ENCODE results near the gene CPT1B.

CPT1B gene

DNA sequence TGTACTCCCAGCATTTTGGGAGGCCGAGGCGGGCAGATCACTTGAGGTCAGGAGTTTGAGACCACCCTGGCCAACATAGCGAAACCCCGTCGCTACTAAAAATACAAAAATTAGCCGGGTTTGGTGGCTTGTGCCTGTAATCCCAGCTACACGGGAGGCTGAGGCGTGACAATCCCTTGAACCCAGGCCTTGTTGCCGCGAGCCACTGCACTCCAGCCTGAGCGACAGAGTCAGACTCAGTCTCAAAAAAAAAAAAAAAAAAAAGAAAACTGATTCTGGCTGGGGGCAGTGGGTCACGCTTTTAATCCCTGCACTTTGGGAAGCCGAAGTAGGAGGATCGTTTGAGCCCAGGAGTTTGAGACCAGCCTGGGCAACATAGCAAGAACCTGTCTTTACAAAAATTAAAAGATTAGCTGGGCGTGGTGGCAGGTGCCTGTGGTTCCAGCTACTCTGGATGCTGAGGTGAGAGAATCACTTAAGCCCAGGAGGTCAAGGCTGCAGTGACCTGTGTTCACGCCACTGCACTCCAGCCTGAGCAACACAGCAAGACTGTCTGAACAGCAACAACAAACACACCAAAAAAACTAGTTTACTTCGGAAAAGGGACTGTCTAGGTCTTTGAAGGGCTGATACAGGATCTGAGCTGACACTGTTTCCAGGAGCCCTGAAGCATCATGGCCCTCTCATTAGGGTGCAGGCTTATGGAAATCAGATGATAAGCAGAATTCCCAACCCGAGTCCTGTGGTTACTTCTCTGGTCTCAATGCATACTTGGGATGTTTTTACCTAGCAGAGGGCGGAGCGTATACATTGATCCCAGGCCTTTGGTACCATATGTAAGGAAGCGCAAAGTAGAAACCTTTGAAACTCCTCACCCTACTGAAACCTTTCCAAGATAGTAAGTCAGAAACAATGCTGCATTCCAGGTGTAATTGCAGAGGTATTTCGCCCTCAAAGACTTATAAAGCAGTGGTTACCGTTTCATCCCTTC lies 6.2 kb upstream of the CPT1B start:
- DNase-seq, result no peak

DNA sequence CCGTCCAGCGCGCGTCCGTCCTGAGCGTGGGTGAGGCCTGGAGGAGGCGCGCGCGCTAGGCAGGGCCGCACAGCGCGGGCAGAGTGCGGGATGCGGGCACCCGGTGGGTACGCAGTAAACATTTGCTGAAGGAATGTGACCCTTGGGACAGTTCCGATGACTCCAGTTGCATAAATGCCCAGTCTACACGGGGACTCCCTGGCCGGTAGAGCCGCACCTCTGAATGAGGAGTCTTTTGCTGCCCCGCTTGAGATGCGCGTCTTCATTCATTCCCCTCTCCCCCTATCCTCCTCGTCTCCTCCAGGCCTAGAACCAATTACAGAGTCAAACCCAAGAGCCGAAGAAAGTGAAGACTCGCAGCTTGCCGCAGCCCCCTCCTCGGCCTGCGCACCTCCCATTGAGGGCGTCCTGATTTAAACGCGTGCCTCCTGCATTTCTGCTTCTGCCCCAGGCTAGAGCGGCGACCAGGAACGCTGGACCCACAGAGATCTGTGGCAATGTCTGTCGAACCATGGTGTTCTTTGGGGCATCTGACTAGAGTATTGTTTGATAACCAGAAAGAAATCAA lies 5.2 kb upstream of the CPT1B start:
- DNase-seq, result no peak

- peak; percentile 87 for DNase-seq
Measured at GRCh38 chr22:50582493-50583293, 4.5 kb upstream of the CPT1B start, which contains the start of gene CHKB. CHKB (minus strand) TSS chr22:50582849; CDS start chr22:50582781, 68 bp downstream.

GRCh38 chr22:50581950-50582492 lies 3.8 kb upstream of the CPT1B start:
- DNase-seq, result no peak

DNA sequence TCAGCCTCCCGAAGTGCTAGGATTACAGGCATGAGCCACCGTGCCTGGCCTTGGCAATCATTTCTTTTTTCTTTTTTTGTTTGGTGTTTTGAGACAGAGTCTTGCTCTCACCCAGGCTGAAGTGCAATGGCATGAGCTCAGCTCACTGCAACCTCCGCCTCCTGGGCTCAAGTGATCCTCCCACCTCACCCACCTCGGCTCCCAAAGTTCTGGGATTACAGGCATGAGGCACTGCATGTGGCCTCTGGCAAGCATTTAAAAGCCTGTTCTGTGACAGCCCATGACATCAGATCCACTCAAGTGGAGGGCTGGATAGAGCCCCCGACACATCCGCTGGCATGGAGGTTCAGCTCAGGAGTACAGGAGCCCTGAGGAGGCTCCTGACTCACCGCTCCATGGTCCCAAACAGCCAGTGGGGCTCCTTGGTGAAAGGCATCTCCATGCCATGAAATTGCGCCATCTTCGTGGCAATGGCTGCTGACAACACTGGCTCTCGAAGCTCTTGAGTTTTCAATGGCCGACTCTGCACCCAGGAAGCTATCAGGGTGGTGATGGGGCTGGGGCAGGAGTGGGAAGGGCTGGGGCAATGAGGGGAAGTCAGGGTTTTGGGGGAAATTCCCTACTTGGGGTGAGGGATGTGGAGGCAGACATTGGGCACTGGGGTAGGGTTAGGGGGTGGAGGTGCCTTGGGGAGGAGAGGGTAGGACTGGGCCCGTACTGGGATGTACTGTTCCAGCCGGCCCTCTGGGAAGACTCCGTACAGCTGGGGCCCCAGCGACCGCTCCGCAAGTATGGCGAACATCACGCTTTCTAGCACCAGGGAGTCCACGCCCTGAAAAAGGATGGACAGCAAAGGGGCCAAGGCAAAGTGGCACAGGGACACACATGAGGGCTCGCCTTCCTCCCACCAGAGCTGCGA lies 3.1 kb upstream of the CPT1B start:
- DNase-seq, result no peak

DNA sequence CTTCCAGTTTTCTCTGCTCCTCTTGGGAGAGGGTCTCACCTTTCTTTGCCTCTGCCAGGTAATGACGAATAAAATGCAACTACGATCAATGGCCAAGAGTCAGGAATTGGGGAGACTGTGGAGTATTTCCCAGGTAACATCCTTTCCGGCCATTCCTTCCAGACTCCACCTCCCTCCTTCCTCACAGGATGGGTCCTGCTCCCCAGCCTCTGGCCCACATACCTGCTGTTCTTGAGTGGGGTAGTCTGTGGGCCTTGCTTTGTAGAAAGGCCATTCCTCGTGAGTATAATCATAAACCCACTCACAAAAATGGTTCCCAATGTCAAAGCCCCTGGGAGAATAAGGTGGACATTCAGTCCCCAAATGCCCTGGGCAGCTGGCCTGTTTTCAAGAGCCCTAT lies 1.5 kb upstream of the CPT1B start:
- no peak for DNase-seq

- no peak for DNase-seq
Measured at GRCh38 chr22:50578776-50579310, 616 bp upstream of the CPT1B start.

- DNase-seq, result no peak
Measured at GRCh38 chr22:50577697-50577986, 585 bp downstream of the CPT1B start.

DNA sequence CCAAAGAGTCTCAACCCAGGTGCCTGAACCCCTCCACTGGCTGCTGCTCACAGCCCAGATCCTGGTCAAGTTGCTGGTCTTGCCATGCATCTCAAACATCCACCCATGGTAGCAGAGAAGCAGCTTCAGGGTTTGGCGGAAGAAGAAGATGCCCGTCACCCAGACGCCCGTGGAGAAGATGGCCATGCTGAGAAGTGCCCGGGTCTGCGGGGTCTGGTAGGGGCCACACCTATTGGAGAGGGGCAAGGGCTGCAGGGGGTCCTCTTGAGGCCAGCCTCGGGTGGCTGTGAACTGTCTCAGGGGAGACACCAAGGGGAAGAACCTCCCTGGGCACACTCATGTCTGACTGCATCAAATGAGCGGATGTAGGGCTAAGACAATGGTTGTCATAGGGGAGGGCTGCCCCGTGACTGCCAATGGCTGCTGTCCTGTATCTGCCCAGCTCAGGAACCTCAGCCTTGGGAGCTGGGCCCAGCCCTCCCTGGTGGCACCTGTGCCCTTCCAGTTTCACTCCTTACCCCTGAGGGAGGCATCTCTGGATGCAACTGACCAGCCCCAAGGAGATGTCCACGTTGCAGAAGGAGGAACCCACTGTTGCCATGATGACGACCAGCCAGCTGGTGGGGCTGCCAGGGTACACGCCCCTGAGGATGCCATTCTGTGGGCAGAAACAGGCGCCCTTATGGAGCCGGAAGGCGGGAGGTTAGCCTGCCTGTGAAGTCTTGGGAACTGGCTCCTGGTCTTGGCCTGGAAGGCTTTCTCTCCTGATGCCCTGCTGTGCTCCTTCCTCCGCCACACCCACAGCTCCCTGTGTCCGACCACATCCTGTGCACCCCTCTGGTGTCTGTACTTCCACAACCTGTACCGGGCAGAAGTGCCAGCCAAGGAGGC lies 1.2 kb downstream of the CPT1B start:
- DNase-seq, result no peak

GRCh38 chr22:50576070-50576469 lies 2.2 kb downstream of the CPT1B start:
- DNase-seq, result no peak

- DNase-seq, result no peak
Measured at GRCh38 chr22:50575426-50575941, 2.7 kb downstream of the CPT1B start.

GRCh38 chr22:50574383-50574755 lies 3.9 kb downstream of the CPT1B start:
- DNase-seq, result no peak

DNA sequence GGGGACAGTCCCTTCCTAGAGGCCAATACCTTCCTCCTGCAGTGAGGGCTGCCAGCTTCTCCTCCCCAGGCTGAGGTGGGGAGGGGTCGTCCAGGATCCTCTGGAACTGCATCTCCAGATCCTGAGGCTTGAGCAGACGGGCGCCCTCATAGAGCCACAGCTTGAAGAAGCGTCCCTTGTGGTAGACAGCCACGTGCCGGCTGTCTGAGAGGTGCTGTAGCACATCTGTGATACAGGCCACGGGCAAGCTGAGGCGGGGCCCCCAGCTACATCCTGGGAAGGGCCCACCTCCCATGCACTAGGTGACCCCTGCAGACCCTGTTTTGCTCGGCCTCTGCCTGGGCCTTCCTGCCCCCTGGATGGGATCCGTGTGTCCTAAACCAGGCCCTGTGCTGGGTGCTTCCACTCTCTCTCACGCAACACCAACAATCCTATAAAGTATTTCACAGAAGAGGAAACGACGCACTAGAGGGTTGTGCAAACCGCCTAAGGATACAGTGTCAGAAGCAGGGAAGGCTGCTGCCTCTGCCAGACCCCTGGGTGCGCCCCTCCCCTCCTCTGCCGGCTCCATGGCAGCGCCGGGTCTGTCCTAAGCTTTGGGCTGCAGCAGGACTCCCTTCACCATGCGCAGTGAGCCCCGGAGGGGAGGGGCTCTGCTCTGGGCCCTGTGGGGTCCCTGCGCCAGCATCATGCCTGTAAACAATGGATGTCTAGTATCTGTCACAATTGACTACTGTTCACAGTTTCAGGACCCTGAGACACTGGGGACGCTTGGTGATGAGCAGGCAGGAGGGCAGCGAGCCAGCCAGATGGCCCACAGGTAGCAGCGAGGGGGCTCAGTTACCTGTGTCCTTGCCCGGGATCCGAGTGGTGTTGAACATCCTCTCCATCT lies 4.5 kb downstream of the CPT1B start:
- DNase-seq, result no peak

DNA sequence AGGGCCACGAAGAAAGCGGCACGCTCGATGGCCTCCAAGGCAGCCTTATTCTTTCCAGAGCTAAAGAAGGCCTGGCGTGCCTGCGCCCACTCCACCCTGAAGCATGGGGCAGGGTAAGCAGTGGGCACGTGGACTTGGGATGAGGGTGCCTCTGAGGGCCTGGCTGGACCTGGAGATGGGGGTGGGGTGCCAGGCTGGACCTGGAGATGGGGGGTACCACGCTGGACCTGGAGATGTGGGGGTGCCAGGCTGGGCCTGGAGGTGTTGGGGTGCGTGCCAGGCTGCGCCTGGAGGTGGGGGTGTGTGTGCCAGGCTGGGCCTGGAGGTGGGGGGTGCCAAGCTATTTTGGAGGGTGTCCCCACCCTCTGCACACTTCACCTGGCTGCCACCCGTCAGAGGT lies 5.3 kb downstream of the CPT1B start:
- DNase-seq, result no peak

- no peak for DNase-seq
Measured at GRCh38 chr22:50571264-50572175, 6.7 kb downstream of the CPT1B start.

- DNase-seq, result no peak
Measured at GRCh38 chr22:50570861-50571260, 7.4 kb downstream of the CPT1B start.

- DNase-seq, result no peak
Measured at GRCh38 chr22:50569896-50570535, 8.2 kb downstream of the CPT1B start.

DNA sequence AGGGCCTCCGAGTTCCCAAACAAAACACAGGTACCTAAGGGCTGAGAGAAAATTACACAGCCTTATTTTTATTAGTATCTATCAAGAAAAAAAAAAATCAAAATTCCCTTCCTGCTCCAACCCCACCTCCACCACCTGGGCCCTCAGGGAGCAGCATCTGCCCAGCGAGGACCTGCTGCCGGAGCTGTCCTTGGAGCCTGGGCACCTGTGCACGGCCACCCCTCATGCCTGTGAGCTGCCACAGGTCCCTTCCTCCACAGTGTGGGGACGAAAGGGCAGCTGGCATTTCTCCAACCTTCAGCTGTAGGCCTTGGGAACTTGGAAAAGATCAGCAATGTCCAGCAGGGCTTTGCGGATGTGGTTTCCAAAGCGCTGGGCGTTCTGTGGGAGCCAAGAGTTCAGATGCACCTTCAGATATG lies 9.2 kb downstream of the CPT1B start:
- no peak for DNase-seq
